HuH-7 (cell line): ENCODE data around the gene NEK1.
"Not testable (repeated sequence)": the region's sequence is repeated elsewhere in the genome, so short reads cannot be mapped to it uniquely, and the experiment has no call there.

Experiments used
- DNase-seq: peaks from one replicate; pipeline ENCODE4 v3.0.0; 2011; ENCODE audit warnings: low spot score

Gene NEK1

GRCh38 chr4:169594560-169595195 lies 17.7 kb downstream of the NEK1 start:
- no peak for DNase-seq

GRCh38 chr4:169593050-169593560 lies 19.3 kb downstream of the NEK1 start:
- DNase-seq, result no peak

GRCh38 chr4:169583563-169583962 lies 28.8 kb downstream of the NEK1 start:
- DNase-seq, result no peak

GRCh38 chr4:169582706-169583105 lies 29.7 kb downstream of the NEK1 start:
- DNase-seq, result no peak

- no peak for DNase-seq
Observed at GRCh38 chr4:169582203-169582602, 30.2 kb downstream of the NEK1 start.

- DNase-seq, result no peak
Observed at GRCh38 chr4:169573889-169574288, 38.5 kb downstream of the NEK1 start.

GRCh38 chr4:169571435-169571834 lies 40.9 kb downstream of the NEK1 start:
- DNase-seq, result no peak

GRCh38 chr4:169571012-169571411 lies 41.4 kb downstream of the NEK1 start:
- not testable (repeated sequence) for DNase-seq

GRCh38 chr4:169570266-169570665 lies 42.1 kb downstream of the NEK1 start:
- not testable (repeated sequence) for DNase-seq

GRCh38 chr4:169569188-169569587 lies 43.2 kb downstream of the NEK1 start:
- not testable (repeated sequence) for DNase-seq

GRCh38 chr4:169567916-169568315 lies 44.5 kb downstream of the NEK1 start:
- no peak for DNase-seq

- peak; percentile 64 for DNase-seq
Observed at GRCh38 chr4:169566021-169566818, 46.2 kb downstream of the NEK1 start.

GRCh38 chr4:169565606-169566005 lies 46.8 kb downstream of the NEK1 start:
- DNase-seq, result no peak

- no peak for DNase-seq
Observed at GRCh38 chr4:169557061-169557636, 55.2 kb downstream of the NEK1 start.

GRCh38 chr4:169546548-169546947 lies 65.8 kb downstream of the NEK1 start:
- not testable (repeated sequence) for DNase-seq

- DNase-seq, result no peak
Observed at GRCh38 chr4:169540774-169541173, 71.6 kb downstream of the NEK1 start.

GRCh38 chr4:169530048-169530447 lies 82.3 kb downstream of the NEK1 start:
- DNase-seq, result no peak

- no peak for DNase-seq
Observed at GRCh38 chr4:169523796-169524195, 88.6 kb downstream of the NEK1 start.

- no peak for DNase-seq
Observed at GRCh38 chr4:169510617-169511016, 101.8 kb downstream of the NEK1 start.

GRCh38 chr4:169506903-169507302 lies 105.5 kb downstream of the NEK1 start:
- no peak for DNase-seq

GRCh38 chr4:169499907-169500306 lies 112.5 kb downstream of the NEK1 start:
- DNase-seq, result not testable (repeated sequence)

GRCh38 chr4:169494234-169494633 lies 118.1 kb downstream of the NEK1 start:
- not testable (repeated sequence) for DNase-seq

GRCh38 chr4:169493164-169493524 lies 119.2 kb downstream of the NEK1 start:
- DNase-seq, result no peak
